Karpas-422 (cell line): ENCODE measurements around the gene STK32C. TPM values are rescaled to one million over a fixed set of nuclear protein-coding genes. Genes with fewer than 3 reads are reported as not detected.
A peak's percentile ranks its signal among the peaks of the same experiment; 100 is the strongest.

Source experiments
- DNase-seq: peaks from one replicate; pipeline ENCODE4 v3.0.0-alpha.2; 2015
- H2AFZ ChIP-seq: fragments of 200-600 bp; sonication (generic); 2 replicates; pipeline ENCODE4 v1.6.1; 2014; ENCODE audit warnings: antibody characterized with exemption, low read length, mixed read lengths
- H3K27ac ChIP-seq: fragments of 200-600 bp; sonication (generic); 2 replicates; pipeline ENCODE4 v1.5.1; 2014; ENCODE audit warnings: mild to moderate bottlenecking, low read length, moderate library complexity
- H3K27me3 ChIP-seq: fragments of 200-600 bp; sonication (generic); 2 replicates; pipeline ENCODE4 v1.6.1; 2014; ENCODE audit warnings: low read length, mixed read lengths
- H3K36me3 ChIP-seq: fragments of 200-600 bp; sonication (generic); 2 replicates; pipeline ENCODE4 v1.6.1; 2014; ENCODE audit warnings: low read length, mixed read lengths; ENCODE audit not compliant: insufficient read depth
- H3K4me1 ChIP-seq: fragments of 200-600 bp; sonication (generic); 2 replicates; pipeline ENCODE4 v1.6.1; 2014; ENCODE audit warnings: mild to moderate bottlenecking, low read length, mixed read lengths
- H3K4me2 ChIP-seq: fragments of 200-600 bp; sonication (generic); 2 replicates; pipeline ENCODE4 v1.6.1; 2014; ENCODE audit warnings: low read length, low read depth, mild to moderate bottlenecking; ENCODE audit not compliant: poor library complexity, severe bottlenecking
- H3K4me3 ChIP-seq: fragments of 200-600 bp; sonication (generic); 2 replicates; pipeline ENCODE4 v1.5.1; 2014; ENCODE audit warnings: mild to moderate bottlenecking, antibody characterized with exemption, low read length, mixed read lengths
- H3K79me2 ChIP-seq: fragments of 200-600 bp; sonication (generic); 2 replicates; pipeline ENCODE4 v1.6.1; 2014; ENCODE audit warnings: mild to moderate bottlenecking, low read length, mixed read lengths
- H3K9ac ChIP-seq: fragments of 200-600 bp; sonication (generic); 2 replicates; pipeline ENCODE4 v1.6.0; 2014; ENCODE audit warnings: low read length
- H3K9me2 ChIP-seq: fragments of 200-600 bp; sonication (generic), shearing (Covaris generic); replicated peaks from 2 replicates; pipeline ENCODE4 v1.6.0; 2014; ENCODE audit warnings: mild to moderate bottlenecking, low read length, moderate library complexity; ENCODE audit not compliant: insufficient read depth
- H3K9me3 ChIP-seq: fragments of 300-700, 200-600 bp; sonication (generic); 2 replicates; pipeline ENCODE4 v1.6.1; 2014; ENCODE audit warnings: low read length, mixed read lengths
- H4K20me1 ChIP-seq: fragments of 200-600 bp; sonication (generic); 2 replicates; pipeline ENCODE4 v1.6.1; 2014; ENCODE audit warnings: mild to moderate bottlenecking, antibody characterized with exemption, low read length, low read depth; ENCODE audit not compliant: insufficient read depth
- total RNA-seq: library from RNA; depleted of rRNA; stranded (reverse); fragments of >200 nt; shearing (Covaris generic); gene quantifications from 2 replicates; pipeline ENCODE4 v1.2.3, GENCODE V29; 2014; ENCODE audit warnings: low replicate concordance

STK32C gene
- total RNA-seq, 1 experiment from 2014 or later = 8.4 TPM

DNA sequence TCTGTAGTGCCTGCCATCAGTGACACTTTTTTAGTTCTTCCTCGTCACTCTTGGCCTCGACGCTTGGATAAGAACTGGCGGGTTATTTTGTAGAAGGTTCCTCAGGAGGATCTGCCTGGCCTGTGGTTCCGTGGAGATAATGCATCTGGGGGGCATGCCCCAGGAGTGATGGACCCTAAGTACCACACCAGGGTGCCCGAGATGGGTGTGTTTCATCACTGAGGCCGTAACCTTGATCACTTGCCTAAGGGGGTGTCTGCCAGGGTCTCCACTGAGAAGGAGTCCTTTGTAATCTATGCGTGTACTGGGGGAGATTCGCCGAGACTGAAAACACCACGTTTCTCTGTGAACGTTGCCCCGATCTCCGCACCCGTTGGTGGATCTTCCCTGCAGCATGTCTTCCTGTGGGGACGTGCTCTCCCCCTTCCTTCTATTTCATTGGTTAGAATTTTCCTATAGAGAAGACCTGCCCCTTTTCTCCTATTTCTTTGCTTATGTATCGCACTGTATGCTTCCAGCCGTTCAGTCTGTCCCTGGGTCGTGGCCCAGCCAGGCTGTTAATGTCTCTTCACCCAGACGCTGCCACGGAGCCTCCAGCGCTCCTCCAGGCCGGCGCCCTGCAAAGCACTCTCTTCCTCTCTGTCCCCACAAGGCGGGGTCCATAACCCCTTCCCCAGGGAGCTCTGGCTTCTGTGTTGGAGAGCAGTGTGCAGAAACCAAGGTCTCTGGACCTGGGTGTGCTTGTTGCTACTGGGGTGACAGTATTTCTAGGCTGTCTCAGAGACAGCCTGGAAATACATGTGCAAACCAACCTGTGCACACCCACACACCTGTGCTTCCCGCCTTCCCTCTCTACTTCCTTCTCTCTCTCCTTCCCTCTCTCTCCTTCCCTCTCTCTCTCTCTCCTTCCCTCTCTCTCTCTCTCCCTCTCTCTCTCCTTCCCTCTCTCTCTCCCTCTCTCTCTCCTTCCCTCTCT, 135.4 kb downstream of the STK32C start:
- Histone ChIP-seq H2AFZ (no peak overlapping the region), H3K4me1 (no peaks in the 10 kb centered on the region), H4K20me1 (no peaks in the 10 kb centered on the region), H3K79me2 (no peaks in the 10 kb centered on the region), H3K9ac (no peak overlapping the region), H3K27ac (no peak overlapping the region), H3K9me3 (peaks cover 4% of the 10 kb centered on the region; the same call in 1 of the 2 replicates), H3K4me2 (no peak overlapping the region), H3K4me3 (no peak overlapping the region), H3K36me3 (no peaks in the 10 kb centered on the region), H3K27me3 (no peaks in the 10 kb centered on the region), H3K9me2 (no peaks in the 10 kb centered on the region)
- peak; percentile 43 for DNase-seq

DNA sequence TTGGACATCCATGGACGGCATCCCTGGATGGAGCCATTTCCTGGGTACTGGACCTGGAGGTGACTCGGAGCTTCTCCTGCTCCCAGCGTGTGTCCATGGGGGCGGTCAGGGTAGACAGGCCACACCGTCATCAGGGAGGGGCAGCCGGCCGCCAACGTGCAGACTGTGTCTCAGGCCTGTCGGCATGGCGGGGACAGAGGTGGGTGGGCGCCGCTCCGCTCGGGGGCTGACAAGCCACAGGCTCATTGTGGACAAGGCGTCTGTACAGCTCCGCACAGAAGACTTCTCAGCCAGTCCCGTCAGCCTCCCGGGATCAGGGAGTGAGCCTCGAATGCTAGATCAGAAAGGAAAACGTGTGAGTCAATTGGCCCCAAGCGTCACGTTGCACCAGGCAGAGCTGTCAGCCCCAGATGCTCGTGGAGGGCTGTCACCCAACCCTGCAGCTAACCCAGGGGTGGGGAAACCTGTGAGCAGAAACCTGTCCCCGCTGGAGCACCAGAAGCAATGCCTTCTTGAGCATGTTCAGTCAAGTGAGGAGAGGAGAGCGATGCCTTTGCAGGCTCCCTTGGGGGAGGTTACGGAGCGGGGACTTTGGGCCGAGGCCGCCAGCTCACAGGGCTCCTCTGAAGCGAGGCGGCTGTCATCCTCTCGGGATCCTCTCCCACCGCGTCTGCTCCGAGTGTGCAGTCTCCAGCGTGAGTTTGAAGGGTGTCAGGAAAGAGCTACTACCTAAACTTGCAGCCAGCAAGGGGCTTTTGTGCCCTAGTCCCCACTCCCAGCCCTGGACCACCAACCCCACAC, 137.0 kb downstream of the STK32C start:
- no peak overlapping the region for H2AFZ ChIP-seq
- peak; percentile 46 for DNase-seq

DNA sequence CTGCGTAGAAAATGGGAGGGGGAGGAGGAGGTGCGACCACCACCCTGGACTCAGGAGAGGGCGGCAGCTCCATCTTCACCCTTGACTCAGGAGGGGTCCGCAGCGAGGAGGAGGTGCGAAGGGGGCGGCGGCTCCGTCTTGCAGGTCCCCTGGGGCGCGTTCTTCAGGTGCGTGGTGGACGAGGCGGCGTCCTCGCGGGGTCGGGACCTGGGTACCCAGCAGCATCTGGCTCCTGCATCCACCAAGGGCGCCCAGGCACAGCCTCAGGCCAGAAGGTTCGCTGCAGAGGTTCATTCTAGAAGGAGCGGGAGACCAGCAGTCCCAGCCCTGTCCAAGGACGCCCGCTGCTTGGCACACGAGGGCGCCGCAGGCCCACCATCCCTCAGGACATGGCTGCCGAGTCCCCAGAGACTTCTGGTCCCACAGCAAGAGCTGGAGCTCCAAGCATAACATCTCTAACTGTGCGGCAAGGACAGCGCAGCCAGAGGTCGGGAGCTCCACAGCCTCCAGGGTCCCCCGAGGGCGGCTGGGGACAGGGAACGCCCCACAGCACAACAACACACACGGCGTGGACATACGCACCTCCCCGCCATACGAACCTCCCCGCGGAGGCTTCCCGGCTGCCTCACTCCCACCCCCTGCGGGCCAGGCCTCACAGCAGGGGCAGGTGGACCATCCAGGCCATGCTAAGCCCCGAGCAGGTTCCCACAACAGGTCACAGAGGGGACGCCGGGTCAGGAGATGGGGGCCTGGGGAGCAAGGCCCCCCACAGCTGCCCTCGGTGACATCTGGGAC, 137.8 kb downstream of the STK32C start:
- H3K4me2 ChIP-seq = no peak overlapping the region
- no peaks in the 10 kb centered on the region for H3K27me3 ChIP-seq
- no peaks in the 10 kb centered on the region for H3K79me2 ChIP-seq
- no peak overlapping the region for H3K9ac ChIP-seq
- no peak overlapping the region for H3K4me3 ChIP-seq
- H4K20me1 ChIP-seq = no peaks in the 10 kb centered on the region
- no peak overlapping the region for H3K27ac ChIP-seq
- no peaks in the 10 kb centered on the region for H3K36me3 ChIP-seq
- no peak for DNase-seq
- H3K9me2 ChIP-seq = no peaks in the 10 kb centered on the region
- no peaks in the 10 kb centered on the region for H3K4me1 ChIP-seq
- H2AFZ ChIP-seq = no peak overlapping the region
- H3K9me3 ChIP-seq = peaks cover 4% of the 10 kb centered on the region; the same call in 1 of the 2 replicates

More for the DNA sequence above, 137.0 kb downstream of the STK32C start:
- no peaks in the 10 kb centered on the region for H3K79me2 ChIP-seq
- no peaks in the 10 kb centered on the region for H4K20me1 ChIP-seq
- no peaks in the 10 kb centered on the region for H3K27me3 ChIP-seq
- no peak overlapping the region for H3K9ac ChIP-seq
- H3K9me2 ChIP-seq = no peaks in the 10 kb centered on the region
- H3K4me3 ChIP-seq = no peak overlapping the region
- H3K4me2 ChIP-seq = no peak overlapping the region
- H3K36me3 ChIP-seq = no peaks in the 10 kb centered on the region
- H3K9me3 ChIP-seq = peaks cover 4% of the 10 kb centered on the region; the same call in 1 of the 2 replicates
- no peaks in the 10 kb centered on the region for H3K4me1 ChIP-seq
- no peak overlapping the region for H3K27ac ChIP-seq

DNA sequence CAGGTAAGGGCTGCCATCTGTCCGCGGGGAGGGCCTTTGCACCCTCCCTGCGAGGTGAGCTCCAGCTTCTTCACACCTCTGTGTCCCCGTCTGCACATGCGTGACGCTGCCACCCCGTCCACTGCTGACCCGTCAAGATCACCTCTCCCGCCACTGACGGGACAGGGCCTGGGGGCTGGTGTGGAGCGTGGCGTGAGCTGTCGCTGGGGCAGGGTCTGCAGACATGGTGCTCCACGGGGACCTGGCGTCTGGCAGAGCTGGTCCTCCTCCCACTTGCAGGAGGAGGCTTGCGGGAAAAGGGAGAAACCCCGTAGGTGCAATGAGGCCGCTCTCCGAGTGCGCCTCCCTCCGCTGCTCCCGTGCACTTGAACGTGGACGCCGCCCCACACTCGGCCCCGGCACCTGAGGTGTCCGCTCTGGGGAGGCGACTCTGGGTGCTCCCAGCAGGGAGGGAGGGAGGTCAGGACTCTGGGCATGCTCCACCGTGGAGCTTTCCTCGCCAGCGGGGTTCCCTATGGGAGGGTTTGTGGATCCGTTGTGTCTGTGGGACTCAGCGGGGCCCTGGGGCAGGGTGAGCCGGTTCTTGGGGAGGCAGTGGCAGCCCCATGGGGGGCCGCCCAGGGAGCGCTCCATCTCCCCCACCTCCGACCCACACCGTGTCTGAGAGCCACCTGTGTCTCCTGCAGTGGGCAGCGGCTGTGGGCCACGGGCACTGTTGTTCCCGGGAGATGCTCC, 138.6 kb downstream of the STK32C start:
- no peak for DNase-seq
- H3K4me2 ChIP-seq = no peak overlapping the region

DNA sequence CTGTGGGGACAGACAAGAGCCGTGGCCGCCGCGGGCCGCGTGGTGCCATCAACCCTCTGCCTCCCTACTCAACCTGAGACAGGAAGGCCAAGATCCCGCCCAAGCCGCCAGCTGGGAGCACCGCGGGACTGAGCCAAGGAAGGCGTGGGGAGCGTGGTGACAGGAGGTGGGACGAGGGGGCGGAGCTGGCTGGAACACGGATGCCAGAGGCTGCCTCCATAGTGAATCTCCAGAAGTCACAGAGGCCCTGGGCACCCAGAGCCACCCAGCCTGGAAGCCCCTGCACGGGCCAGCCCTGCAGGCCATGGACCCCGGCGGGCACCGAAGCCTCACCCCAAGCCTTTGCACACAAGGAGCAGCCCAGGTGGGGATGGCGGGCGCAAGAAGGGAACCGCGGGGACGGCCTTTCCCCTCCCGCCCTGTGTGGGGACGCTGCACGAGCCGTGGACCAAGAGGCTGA, 139.1 kb downstream of the STK32C start:
- Histone ChIP-seq H3K9ac (no peak overlapping the region), H3K9me3 (0 out of 2 replicates have a peak, but pooled peaks cover 4% of the 10 kb centered on the region), H3K27ac (no peak overlapping the region), H3K4me3 (no peak overlapping the region), H3K4me2 (no peak overlapping the region), H4K20me1 (no peaks in the 10 kb centered on the region), H2AFZ (no peak overlapping the region), H3K79me2 (no peaks in the 10 kb centered on the region), H3K36me3 (no peaks in the 10 kb centered on the region), H3K4me1 (no peaks in the 10 kb centered on the region), H3K27me3 (no peaks in the 10 kb centered on the region), H3K9me2 (no peaks in the 10 kb centered on the region)
- no peak for DNase-seq

More for the DNA sequence above, 138.6 kb downstream of the STK32C start:
- H3K27ac ChIP-seq = no peak overlapping the region
- no peaks in the 10 kb centered on the region for H3K4me1 ChIP-seq
- no peak overlapping the region for H2AFZ ChIP-seq
- peaks cover 4% of the 10 kb centered on the region; the same call in 1 of the 2 replicates for H3K9me3 ChIP-seq
- H3K9me2 ChIP-seq = no peaks in the 10 kb centered on the region
- H3K27me3 ChIP-seq = no peaks in the 10 kb centered on the region
- H3K9ac ChIP-seq = no peak overlapping the region
- no peaks in the 10 kb centered on the region for H4K20me1 ChIP-seq
- no peaks in the 10 kb centered on the region for H3K79me2 ChIP-seq
- H3K36me3 ChIP-seq = no peaks in the 10 kb centered on the region
- no peak overlapping the region for H3K4me3 ChIP-seq

DNA sequence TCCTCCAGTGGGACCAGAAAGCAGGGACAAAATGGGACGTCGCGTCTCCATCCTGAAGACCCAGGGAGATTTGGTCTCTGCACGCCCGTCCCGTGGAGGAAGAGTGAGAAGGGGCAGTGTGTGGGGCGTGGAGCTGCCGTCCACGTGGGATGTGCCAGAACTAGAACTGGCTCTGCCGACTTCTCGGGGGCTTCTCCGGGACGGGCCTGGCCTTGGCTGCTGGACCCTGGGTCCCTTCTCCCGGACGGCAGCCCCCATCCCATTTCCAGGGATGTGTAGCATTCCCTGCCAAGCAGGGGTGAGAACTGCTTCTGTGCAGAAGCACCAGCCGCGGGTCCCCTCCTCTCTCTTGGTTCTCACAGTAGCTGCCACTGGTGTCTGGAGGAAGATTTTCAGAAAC, 139.8 kb downstream of the STK32C start:
- H3K4me2 ChIP-seq = no peak overlapping the region
- H3K79me2 ChIP-seq = no peaks in the 10 kb centered on the region
- no peak overlapping the region for H3K9ac ChIP-seq
- DNase-seq = no peak
- no peaks in the 10 kb centered on the region for H3K27me3 ChIP-seq
- no peaks in the 10 kb centered on the region for H3K36me3 ChIP-seq
- no peaks in the 10 kb centered on the region for H3K9me3 ChIP-seq
- H3K9me2 ChIP-seq = no peaks in the 10 kb centered on the region
- H3K27ac ChIP-seq = no peak overlapping the region
- H3K4me3 ChIP-seq = no peak overlapping the region
- no peak overlapping the region for H2AFZ ChIP-seq
- H4K20me1 ChIP-seq = no peaks in the 10 kb centered on the region
- H3K4me1 ChIP-seq = no peaks in the 10 kb centered on the region

DNA sequence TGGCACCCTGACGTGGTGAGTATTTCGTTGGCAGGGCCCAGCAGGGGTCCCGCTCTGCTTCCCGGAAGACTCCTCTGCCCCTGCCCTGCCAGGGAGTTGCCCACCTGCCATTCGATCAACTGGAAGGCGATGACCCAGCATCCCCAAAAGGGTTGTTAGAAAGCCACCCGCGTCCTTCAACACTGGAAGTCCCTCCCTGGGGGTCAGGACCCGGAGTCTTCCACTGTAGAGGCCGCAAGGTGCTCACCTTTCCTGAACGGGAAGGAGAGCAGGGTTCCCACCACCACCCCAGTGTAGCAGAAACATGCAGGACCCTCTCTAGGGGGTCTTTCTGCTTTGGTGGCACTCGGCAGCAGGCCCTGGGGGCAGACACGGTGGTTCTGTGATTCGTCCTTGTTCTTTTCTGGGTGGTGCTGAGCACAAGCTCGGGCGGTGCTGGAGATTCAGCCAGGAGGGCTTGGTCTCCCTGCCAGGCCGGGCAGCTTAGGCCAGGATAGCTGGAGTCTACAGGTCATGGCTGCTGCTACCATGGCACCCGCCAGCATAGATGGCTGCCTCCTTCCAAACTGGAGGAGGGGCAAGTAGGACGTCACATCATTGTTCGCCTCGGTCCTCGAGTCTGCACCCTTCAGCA, 140.6 kb downstream of the STK32C start:
- Histone ChIP-seq H3K4me3 (no peak overlapping the region), H2AFZ (no peak overlapping the region), H3K4me1 (no peaks in the 10 kb centered on the region), H4K20me1 (no peaks in the 10 kb centered on the region), H3K4me2 (no peak overlapping the region), H3K27ac (no peak overlapping the region), H3K27me3 (no peaks in the 10 kb centered on the region), H3K9ac (no peak overlapping the region), H3K9me2 (no peaks in the 10 kb centered on the region), H3K79me2 (no peaks in the 10 kb centered on the region), H3K9me3 (no peaks in the 10 kb centered on the region), H3K36me3 (no peaks in the 10 kb centered on the region)
- no peak for DNase-seq
